Measurements from ENCODE around the gene KRTCAP2.

The KRTCAP2 gene

GRCh38 chr1:155183775-155184221 lies 10.7 kb upstream of the KRTCAP2 start:
- Histone ChIP-seq H3K27me3 (ENCODE audit: insufficient read depth, poor library complexity, severe bottlenecking) (no peaks in the 10 kb centered on the region), H3K4me3 (replicated peaks; ENCODE audit: insufficient read depth, low read length) (no peak overlapping the region), H3K27ac (replicated peaks) (no peak overlapping the region)
- no peak for TF ChIP-seq GABPA (IDR thresholded peaks at IDR 0.05; ENCODE audit: low read depth)
- TF ChIP-seq POLR2AphosphoS5 (IDR thresholded peaks at IDR 0.05; ENCODE audit: low read depth), result no peak
- no peak for TF ChIP-seq SPI1 (IDR thresholded peaks at IDR 0.05; ENCODE audit: borderline replicate concordance, low read depth)
- TF ChIP-seq, protein P1, sequence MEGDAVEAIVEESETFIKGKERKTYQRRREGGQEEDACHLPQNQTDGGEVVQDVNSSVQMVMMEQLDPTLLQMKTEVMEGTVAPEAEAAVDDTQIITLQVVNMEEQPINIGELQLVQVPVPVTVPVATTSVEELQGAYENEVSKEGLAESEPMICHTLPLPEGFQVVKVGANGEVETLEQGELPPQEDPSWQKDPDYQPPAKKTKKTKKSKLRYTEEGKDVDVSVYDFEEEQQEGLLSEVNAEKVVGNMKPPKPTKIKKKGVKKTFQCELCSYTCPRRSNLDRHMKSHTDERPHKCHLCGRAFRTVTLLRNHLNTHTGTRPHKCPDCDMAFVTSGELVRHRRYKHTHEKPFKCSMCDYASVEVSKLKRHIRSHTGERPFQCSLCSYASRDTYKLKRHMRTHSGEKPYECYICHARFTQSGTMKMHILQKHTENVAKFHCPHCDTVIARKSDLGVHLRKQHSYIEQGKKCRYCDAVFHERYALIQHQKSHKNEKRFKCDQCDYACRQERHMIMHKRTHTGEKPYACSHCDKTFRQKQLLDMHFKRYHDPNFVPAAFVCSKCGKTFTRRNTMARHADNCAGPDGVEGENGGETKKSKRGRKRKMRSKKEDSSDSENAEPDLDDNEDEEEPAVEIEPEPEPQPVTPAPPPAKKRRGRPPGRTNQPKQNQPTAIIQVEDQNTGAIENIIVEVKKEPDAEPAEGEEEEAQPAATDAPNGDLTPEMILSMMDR (IDR thresholded peaks at IDR 0.05; ENCODE audit: insufficient read depth, low read length), result no peak
- TF ChIP-seq, protein P2, sequence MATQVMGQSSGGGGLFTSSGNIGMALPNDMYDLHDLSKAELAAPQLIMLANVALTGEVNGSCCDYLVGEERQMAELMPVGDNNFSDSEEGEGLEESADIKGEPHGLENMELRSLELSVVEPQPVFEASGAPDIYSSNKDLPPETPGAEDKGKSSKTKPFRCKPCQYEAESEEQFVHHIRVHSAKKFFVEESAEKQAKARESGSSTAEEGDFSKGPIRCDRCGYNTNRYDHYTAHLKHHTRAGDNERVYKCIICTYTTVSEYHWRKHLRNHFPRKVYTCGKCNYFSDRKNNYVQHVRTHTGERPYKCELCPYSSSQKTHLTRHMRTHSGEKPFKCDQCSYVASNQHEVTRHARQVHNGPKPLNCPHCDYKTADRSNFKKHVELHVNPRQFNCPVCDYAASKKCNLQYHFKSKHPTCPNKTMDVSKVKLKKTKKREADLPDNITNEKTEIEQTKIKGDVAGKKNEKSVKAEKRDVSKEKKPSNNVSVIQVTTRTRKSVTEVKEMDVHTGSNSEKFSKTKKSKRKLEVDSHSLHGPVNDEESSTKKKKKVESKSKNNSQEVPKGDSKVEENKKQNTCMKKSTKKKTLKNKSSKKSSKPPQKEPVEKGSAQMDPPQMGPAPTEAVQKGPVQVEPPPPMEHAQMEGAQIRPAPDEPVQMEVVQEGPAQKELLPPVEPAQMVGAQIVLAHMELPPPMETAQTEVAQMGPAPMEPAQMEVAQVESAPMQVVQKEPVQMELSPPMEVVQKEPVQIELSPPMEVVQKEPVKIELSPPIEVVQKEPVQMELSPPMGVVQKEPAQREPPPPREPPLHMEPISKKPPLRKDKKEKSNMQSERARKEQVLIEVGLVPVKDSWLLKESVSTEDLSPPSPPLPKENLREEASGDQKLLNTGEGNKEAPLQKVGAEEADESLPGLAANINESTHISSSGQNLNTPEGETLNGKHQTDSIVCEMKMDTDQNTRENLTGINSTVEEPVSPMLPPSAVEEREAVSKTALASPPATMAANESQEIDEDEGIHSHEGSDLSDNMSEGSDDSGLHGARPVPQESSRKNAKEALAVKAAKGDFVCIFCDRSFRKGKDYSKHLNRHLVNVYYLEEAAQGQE (IDR thresholded peaks at IDR 0.05; ENCODE audit: insufficient replicate concordance, low read depth), result no peak
- no peak for DNase-seq (ENCODE audit: low read depth in 1 of 2, low spot score in 1 of 2)

DNA sequence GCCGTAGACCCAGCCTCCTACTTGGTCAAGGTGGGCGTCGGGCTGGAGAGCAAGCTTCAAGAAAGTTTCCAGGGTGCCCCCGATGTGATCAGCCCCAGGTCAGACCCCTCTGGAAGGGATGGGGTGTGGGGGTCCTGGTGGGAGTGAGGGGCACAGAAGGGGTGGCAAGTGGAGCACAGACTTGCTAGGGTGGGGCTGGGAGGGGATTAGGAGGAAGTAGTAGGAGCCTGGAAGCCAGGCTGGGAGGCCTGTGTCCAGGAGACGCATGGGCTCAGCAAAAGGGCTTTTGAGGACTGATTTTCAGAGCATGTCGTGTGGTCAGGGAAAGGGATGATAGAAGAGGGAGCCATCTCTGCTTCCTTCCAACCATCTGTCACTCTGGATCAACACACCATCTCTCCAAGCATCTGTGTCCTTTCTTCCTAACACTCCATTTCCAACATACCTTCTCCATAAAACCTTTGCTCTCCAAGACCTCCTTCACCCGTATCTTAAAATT lies 9.0 kb upstream of the KRTCAP2 start:
- TF ChIP-seq, protein P1 (IDR thresholded peaks at IDR 0.05; ENCODE audit: insufficient read depth, low read length), result no peak
- TF ChIP-seq, protein P2 (IDR thresholded peaks at IDR 0.05; ENCODE audit: insufficient replicate concordance, low read depth), result no peak
- TF ChIP-seq GABPA (IDR thresholded peaks at IDR 0.05; ENCODE audit: low read depth) (no peak), SPI1 (IDR thresholded peaks at IDR 0.05; ENCODE audit: borderline replicate concordance, low read depth) (no peak), POLR2AphosphoS5 (IDR thresholded peaks at IDR 0.05; ENCODE audit: low read depth) (no peak)

GRCh38 chr1:155181371-155182051 lies 8.4 kb upstream of the KRTCAP2 start:
- no peaks in the 10 kb centered on the region for H3K27me3 ChIP-seq (ENCODE audit: insufficient read depth, poor library complexity, severe bottlenecking)
- no peak for DNase-seq (ENCODE audit: low read depth in 1 of 2, low spot score in 1 of 2)
- H3K27ac ChIP-seq (replicated peaks), result no peak overlapping the region
- no peak overlapping the region for H3K4me3 ChIP-seq (replicated peaks; ENCODE audit: insufficient read depth, low read length)
- TF ChIP-seq, protein P1 (IDR thresholded peaks at IDR 0.05; ENCODE audit: insufficient read depth, low read length), result no peak
- TF ChIP-seq SPI1 (IDR thresholded peaks at IDR 0.05; ENCODE audit: borderline replicate concordance, low read depth) (no peak), POLR2AphosphoS5 (IDR thresholded peaks at IDR 0.05; ENCODE audit: low read depth) (no peak), GABPA (IDR thresholded peaks at IDR 0.05; ENCODE audit: low read depth) (no peak)
- TF ChIP-seq, protein P2 (IDR thresholded peaks at IDR 0.05; ENCODE audit: insufficient replicate concordance, low read depth), result no peak

More for the DNA sequence above, 9.0 kb upstream of the KRTCAP2 start:
- Histone ChIP-seq H3K27me3 (ENCODE audit: insufficient read depth, poor library complexity, severe bottlenecking) (no peaks in the 10 kb centered on the region), H3K4me3 (replicated peaks; ENCODE audit: insufficient read depth, low read length) (no peak overlapping the region), H3K27ac (replicated peaks) (no peak overlapping the region)
- DNase-seq (ENCODE audit: low read depth in 1 of 2, low spot score in 1 of 2), result no peak

All from HL-60 (cell line).